GM11168 (cell line): ENCODE data around the gene KLK11.

Experiments
- in situ Hi-C: fragments of 300-500 bp; cut with MboI; formaldehyde crosslinking; loops from one replicate; pipeline ENCODE4 v1.12.0; 2022; ENCODE audit warnings: low sequenced_read_pairs; ENCODE audit not compliant: unreplicated experiment

The KLK11 gene

GRCh38 chr19:51026554-51026831 lies at the start of gene KLK11:
KLK11 (minus strand) TSS chr19:51026616; CDS start chr19:51025631, 985 bp downstream.
- in situ Hi-C loops, result no loop called here

- in situ Hi-C loops, result no loop called here
Measured at GRCh38 chr19:51075998-51076397, 49.6 kb upstream of the KLK11 start.

GRCh38 chr19:51071095-51071405 lies 44.6 kb upstream of the KLK11 start:
- in situ Hi-C loops, result no loop called here

GRCh38 chr19:51070334-51071094 lies 44.1 kb upstream of the KLK11 start:
- in situ Hi-C loops, result no loop called here

GRCh38 chr19:51066393-51067186 lies 40.2 kb upstream of the KLK11 start:
- in situ Hi-C loops, result no loop called here

- in situ Hi-C loops, result no loop called here
Measured at GRCh38 chr19:51065221-51065960, 39.0 kb upstream of the KLK11 start.

GRCh38 chr19:51064534-51065220 lies 38.3 kb upstream of the KLK11 start, which contains the start of gene KLK13:
KLK13 (minus strand) TSS chr19:51065092; CDS start chr19:51065067, 25 bp downstream.
- in situ Hi-C loops, result no loop called here

- in situ Hi-C loops, result no loop called here
Measured at GRCh38 chr19:51063664-51064063, 37.2 kb upstream of the KLK11 start.

- in situ Hi-C loops, result no loop called here
Measured at GRCh38 chr19:51060973-51061372, 34.6 kb upstream of the KLK11 start.

GRCh38 chr19:51060336-51060735 lies 33.9 kb upstream of the KLK11 start:
- in situ Hi-C loops, result no loop called here

- in situ Hi-C loops, result no loop called here
Measured at GRCh38 chr19:51059715-51060114, 33.3 kb upstream of the KLK11 start.

- in situ Hi-C loops, result no loop called here
Measured at GRCh38 chr19:51055866-51056265, 29.4 kb upstream of the KLK11 start.

GRCh38 chr19:51047031-51047335 lies 20.6 kb upstream of the KLK11 start:
- in situ Hi-C loops, result no loop called here

GRCh38 chr19:51044327-51044726 lies 17.9 kb upstream of the KLK11 start:
- in situ Hi-C loops, result no loop called here

- in situ Hi-C loops, result no loop called here
Measured at GRCh38 chr19:51043497-51043896, 17.1 kb upstream of the KLK11 start.

- in situ Hi-C loops, result no loop called here
Measured at GRCh38 chr19:51040151-51040550, 13.7 kb upstream of the KLK11 start.

GRCh38 chr19:51036519-51036918 lies 10.1 kb upstream of the KLK11 start:
- in situ Hi-C loops, result no loop called here

GRCh38 chr19:51034704-51035103 lies 8.3 kb upstream of the KLK11 start, which contains the start of gene KLK12:
KLK12 (minus strand) TSS chr19:51035002; CDS start chr19:51034621, 381 bp downstream.
- in situ Hi-C loops, result no loop called here

- in situ Hi-C loops, result no loop called here
Measured at GRCh38 chr19:51031880-51032225, 5.4 kb upstream of the KLK11 start.

GRCh38 chr19:51031220-51031879 lies 4.9 kb upstream of the KLK11 start:
- in situ Hi-C loops, result no loop called here
